Progenitor cell of endocrine pancreas (in vitro differentiated cells): ENCODE results near the gene CDC27. TPM values are rescaled to one million over a fixed set of nuclear protein-coding genes. Genes with fewer than 3 reads are reported as not detected.
"Not testable (repeated sequence)": the region's sequence is repeated elsewhere in the genome, so short reads cannot be mapped to it uniquely, and the experiment has no call there.

Source experiments
- DNase-seq: peaks from one replicate; pipeline ENCODE4 v3.0.0; 2021; ENCODE audit warnings: low spot score; ENCODE audit not compliant: unreplicated experiment
- H3K27ac Mint-ChIP-seq: 2 replicates; pipeline ENCODE4 v1.8.0; 2021; ENCODE audit warnings: mild to moderate bottlenecking, moderate library complexity, mixed read lengths
- H3K27me3 Mint-ChIP-seq: 2 replicates; pipeline ENCODE4 v1.8.0; 2021; ENCODE audit warnings: mixed read lengths
- H3K36me3 Mint-ChIP-seq: 2 replicates; pipeline ENCODE4 v1.8.0; 2022; ENCODE audit warnings: mixed read lengths; ENCODE audit not compliant: insufficient read depth
- H3K4me1 Mint-ChIP-seq: 2 replicates; pipeline ENCODE4 v1.8.0; 2021; ENCODE audit warnings: low read depth, mixed read lengths
- H3K4me3 Mint-ChIP-seq: 2 replicates; pipeline ENCODE4 v1.8.0; 2021; ENCODE audit warnings: low read depth, mild to moderate bottlenecking, moderate library complexity, mixed read lengths
- H3K9me3 Mint-ChIP-seq: 2 replicates; pipeline ENCODE4 v1.8.0; 2021; ENCODE audit warnings: low read depth, mixed read lengths
- total RNA-seq: library from RNA; stranded (reverse); gene quantifications from 2 replicates; pipeline ENCODE4 v1.2.1, GENCODE V29; 2021
- TF ChIP-seq, protein P1 (sequence below): fragments of 200-600 bp; sonication (generic); IDR thresholded peaks from one replicate; pipeline ENCODE4 v1.5.0; 2021; ENCODE audit warnings: antibody characterized with exemption, mild to moderate bottlenecking; ENCODE audit not compliant: unreplicated experiment

CDC27 gene
- total RNA-seq, 1 donor from 2014 or later: 87.4 TPM

DNA sequence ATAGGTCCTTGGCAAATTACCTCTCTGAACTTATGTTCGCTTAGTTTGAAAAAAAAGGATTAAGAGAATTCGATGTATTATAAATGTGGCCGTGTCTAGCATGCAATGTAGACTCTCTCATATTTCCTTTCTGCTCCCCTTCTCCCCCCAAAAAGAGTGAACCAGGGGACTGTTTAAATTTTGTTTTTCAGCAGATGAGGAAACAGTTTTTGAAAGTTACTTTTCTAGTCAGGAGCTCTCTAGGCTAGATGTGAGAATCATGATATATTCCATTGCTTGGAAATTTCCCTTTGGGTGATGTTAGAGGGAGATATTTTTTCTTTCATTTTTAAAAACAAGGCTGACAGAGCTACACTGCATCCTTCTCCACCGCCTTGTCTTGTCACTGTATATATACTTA, 1.1 kb upstream of the CDC27 start:
- TF ChIP-seq, protein P1, sequence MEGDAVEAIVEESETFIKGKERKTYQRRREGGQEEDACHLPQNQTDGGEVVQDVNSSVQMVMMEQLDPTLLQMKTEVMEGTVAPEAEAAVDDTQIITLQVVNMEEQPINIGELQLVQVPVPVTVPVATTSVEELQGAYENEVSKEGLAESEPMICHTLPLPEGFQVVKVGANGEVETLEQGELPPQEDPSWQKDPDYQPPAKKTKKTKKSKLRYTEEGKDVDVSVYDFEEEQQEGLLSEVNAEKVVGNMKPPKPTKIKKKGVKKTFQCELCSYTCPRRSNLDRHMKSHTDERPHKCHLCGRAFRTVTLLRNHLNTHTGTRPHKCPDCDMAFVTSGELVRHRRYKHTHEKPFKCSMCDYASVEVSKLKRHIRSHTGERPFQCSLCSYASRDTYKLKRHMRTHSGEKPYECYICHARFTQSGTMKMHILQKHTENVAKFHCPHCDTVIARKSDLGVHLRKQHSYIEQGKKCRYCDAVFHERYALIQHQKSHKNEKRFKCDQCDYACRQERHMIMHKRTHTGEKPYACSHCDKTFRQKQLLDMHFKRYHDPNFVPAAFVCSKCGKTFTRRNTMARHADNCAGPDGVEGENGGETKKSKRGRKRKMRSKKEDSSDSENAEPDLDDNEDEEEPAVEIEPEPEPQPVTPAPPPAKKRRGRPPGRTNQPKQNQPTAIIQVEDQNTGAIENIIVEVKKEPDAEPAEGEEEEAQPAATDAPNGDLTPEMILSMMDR: no peak
- H3K4me3 Mint-ChIP-seq: peak overlapping the region; percentile 88
- no peaks in the 10 kb centered on the region for H3K27me3 Mint-ChIP-seq
- no peaks in the 10 kb centered on the region for H3K9me3 Mint-ChIP-seq
- H3K36me3 Mint-ChIP-seq: no peaks in the 10 kb centered on the region
- no peak overlapping the region for H3K27ac Mint-ChIP-seq
- DNase-seq: no peak
- H3K4me1 Mint-ChIP-seq: peaks cover 11% of the 10 kb centered on the region

DNA sequence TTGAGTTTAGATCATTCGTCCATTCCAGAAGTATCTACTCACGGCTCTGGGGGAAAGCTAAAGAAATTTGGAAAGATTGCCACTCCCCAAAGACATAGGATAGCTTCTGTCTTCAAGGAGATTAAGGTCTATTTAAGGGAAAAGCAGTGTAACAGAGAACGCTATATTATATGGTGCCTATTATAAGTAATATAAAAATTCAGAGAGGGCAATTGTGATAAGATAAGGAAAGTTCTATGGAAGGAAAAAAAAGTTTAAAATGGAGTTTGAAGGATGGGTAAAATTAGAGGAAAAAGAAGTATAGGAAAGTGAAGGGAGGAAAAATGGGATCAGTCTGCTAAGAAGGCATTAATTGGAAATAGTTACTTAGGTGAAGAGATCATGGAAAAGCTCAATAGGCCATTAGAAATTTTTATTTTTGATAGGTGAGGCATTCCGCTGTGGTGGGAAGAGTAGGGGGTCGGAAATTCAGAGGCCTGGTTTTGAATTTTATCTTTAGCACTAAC, 690 bp upstream of the CDC27 start:
- H3K9me3 Mint-ChIP-seq: no peaks in the 10 kb centered on the region
- TF ChIP-seq, protein P1: no peak
- H3K4me3 Mint-ChIP-seq: peak overlapping the region; percentile 88
- peak overlapping the region; percentile 97 for H3K27ac Mint-ChIP-seq
- no peak for DNase-seq
- H3K27me3 Mint-ChIP-seq: no peaks in the 10 kb centered on the region
- H3K4me1 Mint-ChIP-seq: peaks cover 11% of the 10 kb centered on the region
- H3K36me3 Mint-ChIP-seq: no peaks in the 10 kb centered on the region

DNA sequence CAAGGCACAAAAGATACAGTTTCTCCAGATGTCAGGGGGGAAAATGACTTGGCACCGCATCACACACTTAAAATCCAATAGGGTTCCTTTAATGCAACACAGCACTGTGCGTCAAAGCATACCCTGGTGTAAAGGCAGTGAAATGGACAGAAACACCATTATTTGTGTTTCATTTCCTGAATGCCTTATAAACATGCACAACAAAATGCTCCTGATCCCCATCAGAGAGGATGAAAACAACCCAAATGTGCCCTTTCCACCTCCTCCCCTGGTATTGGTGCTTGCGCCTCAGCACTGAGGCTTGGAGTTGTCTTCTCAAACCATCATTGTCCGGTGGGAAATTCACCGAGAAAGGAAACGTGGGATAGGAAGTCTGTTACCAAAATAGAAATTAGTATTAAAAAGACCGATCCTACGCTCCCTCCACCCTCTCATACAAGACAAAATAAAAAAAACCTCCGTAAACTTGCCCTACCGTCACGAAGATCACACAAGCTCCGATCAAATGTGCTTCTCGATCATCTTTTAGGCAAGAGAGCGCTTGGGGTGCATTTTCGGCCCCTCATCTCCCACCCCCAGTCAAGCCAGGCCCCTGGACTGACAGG, 722 bp downstream of the CDC27 start:
- Mint-ChIP-seq H3K36me3 (no peaks in the 10 kb centered on the region), H3K9me3 (no peaks in the 10 kb centered on the region), H3K4me1 (peaks cover 14% of the 10 kb centered on the region), H3K4me3 (peak overlapping the region; percentile 88), H3K27me3 (no peaks in the 10 kb centered on the region), H3K27ac (peak overlapping the region; percentile 97)
- no peak for DNase-seq
- TF ChIP-seq, protein P1: no peak

DNA sequence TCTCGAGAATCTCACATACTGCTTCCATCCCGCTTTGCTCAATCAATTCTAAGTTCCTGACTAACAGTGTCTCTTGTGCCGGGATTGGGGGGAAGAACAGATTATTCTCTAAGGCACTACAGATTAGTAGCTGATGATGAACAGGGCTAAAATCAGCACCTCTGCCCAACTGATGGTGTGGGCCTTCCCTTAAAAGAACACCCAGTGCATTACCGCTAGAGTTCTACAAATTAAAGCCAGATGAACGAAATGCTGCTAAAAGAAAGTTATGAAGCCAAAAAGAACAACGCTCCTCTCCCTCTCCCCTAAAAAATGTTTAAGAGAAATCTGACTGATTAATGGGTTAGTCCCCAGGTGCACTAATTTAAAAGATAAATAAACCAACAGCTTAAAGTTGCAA, 4.4 kb downstream of the CDC27 start:
- Mint-ChIP-seq H3K4me3 (no peak overlapping the region), H3K27me3 (no peaks in the 10 kb centered on the region), H3K27ac (no peak overlapping the region), H3K9me3 (no peaks in the 10 kb centered on the region), H3K36me3 (peaks cover 5% of the 10 kb centered on the region), H3K4me1 (peaks cover 19% of the 10 kb centered on the region)
- no peak for DNase-seq
- TF ChIP-seq, protein P1: no peak

DNA sequence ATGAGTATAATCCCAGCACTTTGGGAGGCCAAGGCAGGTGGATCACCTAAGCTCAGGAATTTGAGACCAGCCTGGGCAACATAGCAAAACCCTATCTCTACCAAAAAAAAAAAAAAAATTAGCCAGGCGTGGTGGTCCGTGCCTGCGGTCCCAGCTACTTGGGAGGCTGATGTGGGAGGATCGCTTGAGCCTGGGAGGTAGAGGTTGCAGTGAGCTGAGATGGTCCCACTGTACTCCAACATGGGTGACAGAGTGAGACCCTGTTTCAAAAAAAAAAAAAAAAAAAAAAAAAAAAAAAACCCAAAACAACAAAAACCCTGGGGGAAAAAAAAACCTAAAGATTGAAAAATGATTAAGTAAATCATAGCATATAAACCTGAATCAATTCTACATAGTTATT, 8.1 kb downstream of the CDC27 start:
- H3K36me3 Mint-ChIP-seq, H3K27me3 Mint-ChIP-seq, H3K9me3 Mint-ChIP-seq, DNase-seq, H3K4me3 Mint-ChIP-seq, H3K27ac Mint-ChIP-seq, H3K4me1 Mint-ChIP-seq: not testable (repeated sequence)

DNA sequence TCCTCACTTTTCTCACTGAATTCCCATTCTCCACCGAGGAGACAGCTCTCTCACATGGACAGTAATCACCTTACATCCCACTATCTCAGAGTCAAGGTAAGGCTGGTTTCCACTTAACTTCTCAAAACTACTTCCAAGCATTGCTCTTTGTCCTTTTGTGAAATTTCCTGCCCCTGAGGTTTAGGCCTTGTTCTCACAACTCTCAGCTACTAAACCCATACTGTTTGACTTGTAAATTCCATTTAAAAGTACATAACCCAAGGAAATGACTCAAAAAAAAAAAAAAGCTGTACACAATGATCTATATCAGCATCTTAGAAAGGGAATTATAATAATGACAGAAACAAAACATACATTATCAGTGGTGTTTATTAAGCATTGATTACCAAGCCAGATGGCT, 8.8 kb downstream of the CDC27 start:
- H3K36me3 Mint-ChIP-seq: peaks cover 7% of the 10 kb centered on the region
- H3K4me3 Mint-ChIP-seq: no peak overlapping the region
- peak overlapping the region; percentile 58 for H3K27ac Mint-ChIP-seq
- H3K9me3 Mint-ChIP-seq: no peaks in the 10 kb centered on the region
- TF ChIP-seq, protein P1: no peak
- H3K4me1 Mint-ChIP-seq: peaks cover 8% of the 10 kb centered on the region
- no peaks in the 10 kb centered on the region for H3K27me3 Mint-ChIP-seq
- no peak for DNase-seq
